Anterior cingulate cortex (tissue), 58 donors: ENCODE results near the gene SUFU.

Experiments
- DNase-seq, 58 donors: peaks; one replicate each; lab custom pipeline; 2025; lab: John Stamatoyannopoulos, UW

The SUFU gene

DNA sequence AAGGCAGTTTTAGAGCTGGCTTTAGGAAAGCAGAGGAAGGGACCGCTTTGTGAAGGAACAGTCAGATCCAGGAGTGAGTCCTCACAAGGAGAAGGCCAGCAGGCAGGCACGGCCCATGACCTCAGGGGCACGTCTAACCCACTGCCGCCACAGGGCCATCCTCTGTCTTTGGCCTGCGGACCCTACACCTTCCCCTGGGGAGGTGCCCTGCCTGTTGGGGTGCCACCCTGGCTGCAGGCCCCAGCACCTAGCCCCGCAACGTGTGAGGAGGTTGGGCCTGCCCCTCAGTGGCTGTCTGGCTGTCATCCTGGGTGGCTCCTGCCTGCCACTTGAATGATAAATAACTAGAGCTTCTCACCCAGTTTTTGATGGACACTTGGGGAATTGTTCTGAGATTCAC lies 109.5 kb downstream of the SUFU start:
- DNase-seq = no peak

DNA sequence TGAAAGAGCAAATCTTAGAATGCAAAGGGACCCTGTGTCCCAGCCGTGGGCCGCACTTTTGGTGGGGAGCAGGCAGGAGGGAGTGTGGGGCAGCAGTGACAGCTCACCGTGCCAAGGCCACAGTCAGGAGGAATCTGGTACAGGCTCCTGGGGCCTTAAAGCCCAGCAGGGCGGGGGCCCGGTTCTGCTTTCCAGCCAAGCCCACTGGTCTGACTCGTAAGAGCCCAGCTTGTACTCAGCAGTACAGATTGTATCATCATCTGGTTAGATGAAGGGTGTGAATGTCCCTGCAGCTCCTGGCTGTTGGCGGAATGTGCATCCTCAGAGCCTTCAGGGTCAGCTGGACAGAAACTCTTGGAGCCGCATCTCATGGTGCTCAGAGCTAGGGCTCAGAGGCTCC lies 110.0 kb downstream of the SUFU start:
- no peak for DNase-seq

DNA sequence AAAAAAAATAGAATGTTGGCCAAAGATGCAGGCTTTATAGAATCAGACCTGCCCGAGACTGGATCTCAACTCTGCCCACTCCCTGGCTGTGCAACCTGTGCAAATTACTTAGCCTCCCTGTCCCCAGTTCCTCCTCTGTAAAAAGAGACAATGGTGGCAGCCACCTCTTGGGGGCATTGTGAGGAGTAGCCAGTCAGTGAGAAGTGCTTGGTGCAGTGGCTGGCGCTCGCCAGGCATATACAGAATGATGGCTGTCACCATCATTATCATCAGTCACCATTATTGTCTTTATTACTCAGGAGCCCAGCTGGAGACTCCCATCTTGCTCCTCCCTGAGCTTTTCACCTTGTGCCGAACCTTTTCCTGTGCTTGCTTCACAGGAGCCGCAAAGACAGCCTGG lies 111.1 kb downstream of the SUFU start:
- DNase-seq = no peak

DNA sequence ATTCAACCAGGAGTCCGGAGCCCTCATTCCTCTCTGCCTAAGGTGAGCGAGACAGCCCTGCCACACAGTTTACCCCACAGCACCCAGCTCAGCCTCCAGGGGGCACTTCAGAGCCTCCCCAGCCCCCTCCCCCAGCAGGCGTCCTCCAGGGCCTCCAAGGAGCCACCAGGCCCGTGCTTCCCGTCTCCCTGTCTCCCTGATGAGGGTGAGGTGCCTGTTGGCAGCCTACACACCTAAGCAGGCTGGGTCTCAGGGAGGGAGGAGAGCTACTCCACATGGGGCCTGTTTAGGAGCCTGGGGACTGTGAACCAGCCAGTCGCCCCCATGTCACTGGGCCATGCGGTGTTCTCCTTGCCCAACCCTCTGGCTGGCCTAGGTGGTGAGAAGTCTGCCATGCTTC lies 111.6 kb downstream of the SUFU start:
- DNase-seq = no peak

DNA sequence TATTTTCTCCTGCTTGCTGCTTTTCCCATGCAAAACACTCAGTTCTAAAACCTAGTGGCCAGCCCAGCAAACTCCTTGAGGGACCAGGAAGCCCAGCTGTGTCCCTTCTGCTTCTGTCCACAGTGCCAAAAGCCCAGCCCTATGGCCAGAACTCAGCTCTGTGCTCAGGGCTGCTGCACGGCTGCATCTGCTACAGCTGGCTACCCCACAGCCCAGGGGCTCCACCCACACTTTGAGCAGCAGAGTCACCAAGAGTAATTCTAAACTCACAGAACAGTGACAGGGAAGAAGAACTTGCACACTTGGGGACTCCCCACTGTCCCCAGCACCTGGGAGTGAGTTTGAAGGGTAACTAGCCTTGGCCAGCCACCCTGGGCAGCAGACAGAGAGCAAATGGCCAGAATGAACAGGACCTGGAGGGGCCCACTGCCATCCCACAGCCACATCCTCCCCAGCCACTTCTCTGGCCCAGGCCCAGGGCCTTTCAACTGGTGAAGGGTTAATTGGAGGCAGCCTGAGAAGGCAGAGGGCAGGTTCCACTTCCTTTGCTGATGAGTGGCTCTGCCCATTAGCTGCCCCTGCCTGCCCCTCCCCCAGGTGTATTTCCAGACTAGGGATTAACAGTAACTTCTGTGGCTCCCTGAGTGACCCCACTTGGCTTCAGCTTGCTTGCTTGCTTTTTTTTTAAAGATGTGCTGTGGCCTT lies 112.4 kb downstream of the SUFU start:
- DNase-seq = no peak

DNA sequence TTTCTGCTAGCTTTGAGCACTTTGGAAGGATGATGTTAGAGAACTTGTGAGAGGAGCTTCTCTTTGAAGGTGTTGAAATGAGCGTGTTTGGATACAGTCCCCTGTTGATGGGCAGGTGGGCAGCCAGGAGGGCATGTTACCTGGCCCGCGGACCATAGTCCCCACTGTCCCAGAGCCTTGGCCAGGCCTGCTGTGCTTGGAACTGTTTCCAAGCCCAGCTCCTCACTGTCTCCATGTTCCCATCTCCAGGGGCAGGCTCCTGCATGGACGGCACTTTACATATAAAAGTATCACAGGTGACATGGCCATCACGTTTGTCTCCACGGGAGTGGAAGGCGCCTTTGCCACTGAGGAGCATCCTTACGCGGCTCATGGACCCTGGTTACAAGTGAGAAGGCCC lies 113.3 kb downstream of the SUFU start:
- DNase-seq = no peak

DNA sequence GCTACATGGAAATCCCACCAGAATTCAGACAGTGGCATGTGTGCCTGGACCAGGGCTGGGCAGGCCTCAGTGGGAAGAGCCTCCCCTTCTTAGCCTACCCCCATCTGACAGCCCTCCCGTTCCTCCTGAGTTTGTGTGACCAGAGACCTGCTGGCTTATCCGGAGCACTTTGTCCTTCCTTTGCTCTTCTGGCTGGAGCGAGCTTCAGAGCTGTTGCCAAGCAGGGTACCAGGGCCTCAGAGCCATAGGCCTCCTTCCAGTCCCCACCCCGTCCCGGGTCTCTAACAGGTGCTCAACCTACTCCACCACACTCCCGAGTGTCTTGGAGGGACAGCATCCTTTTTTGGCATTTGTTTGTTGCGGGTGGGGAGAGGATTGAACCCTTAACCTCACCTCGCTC lies 114.0 kb downstream of the SUFU start:
- no peak for DNase-seq

DNA sequence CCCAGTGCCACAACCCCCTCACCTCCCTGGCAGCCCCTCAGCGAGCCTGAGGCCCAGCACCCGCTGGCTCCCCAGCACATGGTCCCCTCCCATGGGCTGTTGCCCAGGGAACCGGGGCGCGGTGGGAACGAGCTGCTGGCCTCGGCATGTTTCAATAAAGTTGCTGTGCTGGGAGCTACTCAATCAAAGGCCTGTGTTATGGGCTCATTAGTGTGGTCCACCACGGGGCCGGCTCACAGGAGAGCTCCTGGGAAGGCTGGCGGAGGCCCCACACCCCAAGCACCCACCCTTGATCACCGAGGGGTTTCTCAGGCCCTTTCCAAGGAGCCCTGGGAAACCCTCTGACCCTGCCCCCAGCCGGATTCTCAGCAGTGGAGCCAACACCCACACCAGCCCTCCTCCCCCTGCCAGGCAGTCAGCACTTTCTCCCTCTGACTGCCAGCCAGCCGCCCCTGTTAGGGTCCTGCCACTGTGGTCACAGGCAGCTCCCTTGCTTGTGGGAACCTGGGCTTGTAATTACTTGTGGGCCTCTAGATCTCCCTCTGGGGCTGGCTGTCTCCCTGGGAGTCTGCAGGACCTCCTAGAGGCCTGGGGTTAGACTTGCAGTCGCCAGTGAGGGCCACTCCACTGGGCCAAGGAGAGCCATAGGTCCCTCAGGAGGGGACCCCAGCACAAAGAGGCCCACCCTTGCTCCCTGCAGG lies 115.7 kb downstream of the SUFU start:
- DNase-seq = peak in 26 of 58 donors; percentile 27 to 78 (median 47)

DNA sequence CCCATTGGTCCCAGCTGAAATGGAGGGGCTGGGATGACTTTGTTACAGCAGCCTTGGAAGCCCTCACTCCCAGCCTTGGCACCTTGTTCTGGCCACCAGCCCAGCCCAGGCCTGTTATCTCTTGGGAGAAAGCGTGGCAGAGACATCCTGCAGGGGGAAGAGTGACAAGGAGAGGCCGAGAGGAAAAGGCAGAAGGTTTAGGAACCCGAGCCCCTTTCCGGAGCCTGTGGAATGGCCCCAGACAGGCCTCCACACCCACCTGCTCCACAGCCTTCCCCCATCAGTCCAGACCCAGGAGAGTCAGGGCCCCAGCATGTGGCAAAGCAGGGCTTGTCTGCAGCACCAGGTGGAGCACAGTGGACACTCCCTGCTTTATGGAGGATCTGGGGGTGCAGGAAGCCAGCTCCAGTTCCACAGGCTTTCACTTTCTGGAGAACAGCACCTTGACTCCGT lies 116.4 kb downstream of the SUFU start:
- no peak for DNase-seq

DNA sequence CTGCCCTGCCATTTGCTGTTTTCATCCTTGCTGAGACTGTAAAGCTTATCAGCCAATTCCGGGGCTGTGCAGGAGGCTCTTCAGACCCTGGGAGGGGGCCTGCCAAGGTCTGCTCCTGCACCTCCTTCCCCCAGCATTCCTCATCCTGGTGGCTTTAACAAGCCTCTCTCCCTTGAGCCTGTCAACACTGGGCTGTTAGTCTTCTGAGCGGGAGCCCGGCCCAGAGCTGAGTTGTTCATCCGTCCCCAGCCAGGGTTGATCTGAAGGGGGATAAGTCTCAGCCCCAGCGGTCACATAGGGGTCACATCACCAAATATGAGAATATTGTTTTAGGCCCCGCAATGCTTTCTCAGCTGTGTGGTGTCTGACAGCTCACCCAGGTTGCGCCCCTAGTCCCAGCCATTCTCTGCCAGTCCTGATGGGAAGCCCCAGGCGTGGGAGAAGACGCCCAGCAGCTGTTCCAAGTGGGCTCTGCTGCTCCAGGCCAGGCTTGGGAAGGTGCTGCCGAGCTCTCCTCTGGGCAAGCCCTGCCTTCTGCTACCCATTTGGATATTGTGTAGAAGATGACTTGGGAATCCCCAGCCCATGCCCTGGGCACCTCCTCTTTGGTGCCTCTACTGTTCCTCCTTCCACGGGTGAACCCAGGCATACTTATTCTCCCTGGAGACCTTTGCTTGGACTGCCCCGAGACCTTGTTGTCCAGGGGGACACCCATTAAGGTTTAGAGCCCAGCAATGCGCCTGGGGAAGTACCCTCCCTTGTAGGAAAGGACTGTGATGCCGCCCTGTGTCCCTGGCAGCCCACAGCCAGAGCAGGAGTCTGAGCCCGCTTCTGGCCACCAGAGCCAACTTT lies 117.0 kb downstream of the SUFU start:
- DNase-seq = peak in 2 of 58 donors; percentile 56 to 59

DNA sequence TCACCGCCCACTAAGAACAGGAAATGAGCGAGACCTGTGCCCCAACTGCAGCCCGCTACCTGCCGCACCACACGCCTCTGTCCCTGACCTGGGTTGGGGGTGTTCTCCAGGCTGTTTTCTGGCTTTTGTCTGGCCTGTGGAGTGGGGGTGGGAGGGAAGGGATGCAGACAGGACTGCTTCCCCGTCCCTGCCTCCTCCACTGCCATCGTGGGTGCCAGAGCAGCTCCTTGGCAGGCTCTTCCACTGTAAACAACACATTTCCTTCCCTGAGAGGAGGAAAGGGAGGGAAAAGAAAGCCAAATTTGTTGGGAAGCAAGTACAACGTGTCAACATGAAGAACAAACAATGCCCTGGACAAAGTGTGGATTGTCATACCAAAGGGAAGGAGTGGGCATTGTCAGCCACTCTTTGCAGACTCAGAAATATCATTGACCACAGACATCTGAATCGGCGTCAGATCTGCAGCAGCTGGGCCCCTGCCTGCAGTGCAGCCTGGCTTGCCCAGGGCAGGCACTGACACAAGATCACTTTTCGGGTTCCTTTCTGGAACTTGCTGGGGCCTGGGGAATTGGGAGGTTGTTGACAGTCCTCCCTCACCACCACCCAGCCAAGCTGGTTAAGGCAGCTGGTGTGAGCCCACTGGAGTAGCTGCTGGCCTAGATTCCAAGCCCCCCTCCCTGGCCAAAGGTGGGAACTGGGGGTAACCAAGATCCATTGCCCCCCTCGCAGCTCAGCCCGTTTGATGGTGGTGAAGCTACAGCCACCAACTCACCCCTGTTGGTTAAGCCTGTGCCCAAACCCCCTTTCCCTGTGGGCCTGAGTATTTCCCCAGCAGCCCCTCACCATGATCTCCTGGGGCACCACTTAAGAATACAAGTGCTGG lies 117.9 kb downstream of the SUFU start:
- DNase-seq = peak in 19 of 58 donors; percentile 17 to 77 (median 45)

DNA sequence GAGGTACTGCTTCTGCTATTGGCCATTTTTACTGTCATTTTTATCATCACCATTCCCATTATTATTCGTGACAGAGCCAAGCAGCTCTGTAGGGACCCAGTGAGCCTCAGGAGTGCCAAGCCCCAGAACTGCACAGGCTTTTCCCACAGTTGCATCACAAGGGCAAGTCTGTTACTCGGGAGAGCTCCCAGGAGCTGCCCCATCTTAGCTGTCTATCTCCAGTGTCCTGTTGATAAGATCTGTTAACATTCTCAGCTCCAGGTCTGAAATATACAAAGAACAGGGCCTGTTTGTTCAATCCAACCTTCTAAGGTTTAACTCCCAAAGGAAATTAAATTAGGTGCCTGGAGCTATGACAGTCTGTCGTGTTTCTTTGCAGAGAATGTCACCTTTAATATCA lies 120.3 kb downstream of the SUFU start:
- no peak for DNase-seq

DNA sequence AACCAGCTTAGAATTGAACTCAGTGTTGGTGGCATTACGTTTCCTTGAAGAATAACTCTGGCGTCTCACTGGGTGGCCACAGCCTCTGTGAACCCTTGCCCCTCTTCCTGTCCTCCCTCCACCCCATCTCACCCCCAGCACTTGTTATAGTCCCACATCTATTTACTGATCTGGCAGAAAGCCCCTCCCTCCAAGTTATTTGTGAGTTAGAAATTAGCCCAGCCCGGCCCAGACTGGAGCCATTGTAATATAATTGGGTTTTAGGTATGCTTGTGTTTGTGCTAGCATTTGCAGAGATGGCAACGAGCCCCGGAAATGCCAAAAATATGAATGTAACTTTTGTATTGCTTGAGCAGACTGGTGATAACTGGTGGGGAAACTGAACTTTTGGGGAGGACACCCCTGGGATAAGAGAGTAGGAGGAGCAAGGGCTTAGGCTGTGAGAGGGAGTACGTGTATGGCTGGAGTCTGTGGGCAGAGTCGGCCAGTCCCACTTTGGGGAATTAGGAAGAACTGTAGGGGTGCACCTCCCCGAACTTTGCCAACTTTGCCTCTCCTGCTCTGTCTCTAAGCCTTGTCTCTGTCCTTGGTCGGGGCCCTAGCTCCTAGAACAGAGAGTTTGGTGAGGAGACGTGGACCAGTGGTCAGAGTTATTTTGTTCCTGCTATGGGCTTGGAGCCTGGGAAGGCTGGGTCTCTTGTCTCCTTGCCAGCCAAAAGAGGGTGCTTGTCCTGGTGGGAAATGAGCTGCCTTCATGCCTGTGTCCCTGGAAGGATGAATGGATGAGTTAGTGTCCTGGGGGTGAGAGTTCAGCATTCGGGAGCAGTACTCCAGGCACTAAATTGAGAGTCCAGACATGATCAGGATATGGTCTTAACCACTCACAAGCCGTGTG lies 121.2 kb downstream of the SUFU start:
- no peak for DNase-seq

DNA sequence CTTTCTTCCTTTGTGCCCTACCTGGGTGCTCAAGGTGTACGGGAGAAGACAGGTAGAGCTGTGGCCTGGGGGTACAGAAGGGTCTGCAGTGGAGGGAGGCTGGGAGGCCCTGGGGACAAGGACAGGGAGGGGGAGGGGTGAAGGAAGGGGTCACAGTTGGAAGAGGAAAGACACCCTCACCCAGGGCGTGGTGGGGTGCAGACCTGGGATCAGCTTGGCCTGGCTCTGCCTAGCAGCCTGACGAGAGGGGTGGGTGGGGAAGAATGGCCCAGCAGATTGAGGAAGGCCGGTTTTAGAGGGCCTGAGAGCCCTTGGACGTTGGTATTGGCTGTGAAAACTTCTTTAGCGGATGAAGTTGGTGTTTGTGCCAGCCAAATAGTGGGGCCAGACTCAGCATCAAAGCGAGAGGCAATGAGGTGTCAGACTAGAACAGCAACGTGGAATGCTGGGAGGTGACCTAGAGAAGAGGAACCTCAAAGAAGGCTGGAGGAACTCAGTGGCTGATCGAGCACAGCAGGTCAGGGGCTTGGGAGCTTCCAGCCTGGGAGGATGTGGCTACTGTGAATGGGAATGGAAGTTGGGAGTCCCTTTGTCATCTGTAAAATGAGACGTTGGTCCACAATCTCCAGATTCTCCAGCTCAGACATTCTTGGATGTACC lies 122.4 kb downstream of the SUFU start:
- peak in 1 of 58 donors; percentile 26 for DNase-seq

DNA sequence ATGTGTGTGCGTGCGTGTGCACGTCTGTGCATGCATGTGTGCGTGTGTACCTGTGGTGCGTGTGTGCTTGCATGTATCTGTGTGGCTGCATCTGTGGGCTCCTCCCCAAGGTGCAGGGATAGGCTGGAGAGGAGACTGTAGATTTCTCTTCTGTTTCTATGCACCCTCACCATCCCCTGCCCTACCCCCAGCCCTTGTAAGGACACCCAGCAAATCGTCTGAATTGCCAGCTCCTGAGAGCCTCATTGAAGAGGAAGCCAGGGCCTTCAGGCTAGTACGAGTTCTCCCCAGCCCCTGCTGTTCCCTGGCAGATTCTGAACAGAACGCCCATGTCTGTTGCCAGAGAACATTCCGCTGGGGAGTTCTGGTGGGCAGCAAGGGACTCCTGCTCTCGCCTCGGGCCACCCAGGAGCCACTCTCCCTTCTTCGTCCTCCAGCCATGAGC lies 123.5 kb downstream of the SUFU start:
- peak in 41 of 58 donors; percentile 28 to 91 (median 68) for DNase-seq

DNA sequence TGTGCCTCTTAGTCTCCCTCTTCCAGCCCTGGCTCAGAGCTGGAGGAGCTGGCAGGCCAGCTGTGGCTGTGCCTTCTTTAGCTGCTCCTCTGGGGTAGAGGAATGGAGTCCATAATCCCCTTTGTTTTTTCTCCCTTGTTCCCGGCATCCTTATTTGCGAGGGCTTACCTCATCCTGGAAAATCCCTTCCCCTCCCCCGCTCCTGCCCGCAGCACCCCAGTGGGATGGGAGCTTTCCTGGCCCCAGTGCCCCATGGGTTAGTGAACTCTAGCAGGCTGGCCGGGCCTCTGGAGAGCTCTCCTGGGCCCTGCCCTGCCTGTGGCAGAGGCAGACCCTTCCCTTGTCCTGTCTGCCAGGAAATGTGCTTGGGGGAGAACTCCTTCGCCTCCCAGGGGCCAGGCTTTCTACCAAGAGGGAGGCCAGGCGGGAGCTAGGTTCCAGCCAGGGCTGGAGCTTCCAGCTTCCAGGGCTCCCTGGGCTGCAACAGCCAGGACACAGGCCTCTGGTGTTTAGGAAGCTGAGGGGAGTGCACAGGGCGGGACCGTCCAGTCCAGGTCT lies 124.0 kb downstream of the SUFU start:
- DNase-seq = peak in 31 of 58 donors; percentile 39 to 85 (median 69)

DNA sequence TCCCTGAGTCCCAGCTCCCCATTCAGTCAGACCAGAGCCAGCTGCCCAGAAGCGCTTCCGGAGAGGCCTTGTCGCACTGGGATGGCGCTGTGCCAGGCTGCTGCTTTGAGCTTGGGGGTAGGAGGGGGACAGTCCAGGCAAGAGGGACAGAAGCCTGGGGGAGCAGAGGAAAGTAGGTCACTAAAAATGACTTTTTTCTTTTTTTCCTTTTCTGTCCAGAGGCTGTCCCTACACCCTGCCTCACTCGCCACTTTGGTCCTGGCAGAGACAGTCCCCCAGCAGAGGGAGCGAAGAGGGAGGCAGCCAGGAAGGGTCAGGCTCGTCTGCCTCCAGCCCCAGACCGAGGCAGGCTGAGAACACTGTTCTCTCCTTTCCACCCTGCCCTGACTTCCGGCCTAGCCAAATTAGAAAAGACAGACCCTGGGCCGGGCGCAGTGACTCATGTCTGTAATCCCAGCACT lies 124.7 kb downstream of the SUFU start:
- DNase-seq = peak in 55 of 58 donors; percentile 25 to 90 (median 77)
